GM13977 (cell line): ENCODE results near the gene DOP1A.
A peak's percentile ranks its signal among the peaks of the same experiment; 100 is the strongest.

Experiments used
- DNase-seq: peaks from one replicate; pipeline ENCODE4 v3.0.0; 2012; ENCODE audit warnings: low spot score
- in situ Hi-C: fragments of 300-500 bp; cut with MboI; formaldehyde crosslinking; loops from one replicate; pipeline ENCODE4 v1.12.0; 2022; ENCODE audit warnings: low sequenced_read_pairs, low pct_unique_long_range_greater_than_20kb, mixed read lengths, inconsistent platforms; ENCODE audit not compliant: unreplicated experiment
- TF ChIP-seq, protein P1 (sequence below): IDR thresholded peaks from 2 replicates; pipeline ENCODE4 v1.5.1; 2012; ENCODE audit warnings: mild to moderate bottlenecking, control low read depth; ENCODE audit not compliant: insufficient read depth; ENCODE audit errors: extremely low read depth, missing control alignments

Gene DOP1A

GRCh38 chr6:83072726-83073125 lies 5.3 kb downstream of the DOP1A start:
- DNase-seq, result no peak
- in situ Hi-C loops, result loop anchor here (25.0 kb wide), 1 partner anchor 440 kb away; the partner anchor contains the start of gene PRSS35
- TF ChIP-seq, protein P1, sequence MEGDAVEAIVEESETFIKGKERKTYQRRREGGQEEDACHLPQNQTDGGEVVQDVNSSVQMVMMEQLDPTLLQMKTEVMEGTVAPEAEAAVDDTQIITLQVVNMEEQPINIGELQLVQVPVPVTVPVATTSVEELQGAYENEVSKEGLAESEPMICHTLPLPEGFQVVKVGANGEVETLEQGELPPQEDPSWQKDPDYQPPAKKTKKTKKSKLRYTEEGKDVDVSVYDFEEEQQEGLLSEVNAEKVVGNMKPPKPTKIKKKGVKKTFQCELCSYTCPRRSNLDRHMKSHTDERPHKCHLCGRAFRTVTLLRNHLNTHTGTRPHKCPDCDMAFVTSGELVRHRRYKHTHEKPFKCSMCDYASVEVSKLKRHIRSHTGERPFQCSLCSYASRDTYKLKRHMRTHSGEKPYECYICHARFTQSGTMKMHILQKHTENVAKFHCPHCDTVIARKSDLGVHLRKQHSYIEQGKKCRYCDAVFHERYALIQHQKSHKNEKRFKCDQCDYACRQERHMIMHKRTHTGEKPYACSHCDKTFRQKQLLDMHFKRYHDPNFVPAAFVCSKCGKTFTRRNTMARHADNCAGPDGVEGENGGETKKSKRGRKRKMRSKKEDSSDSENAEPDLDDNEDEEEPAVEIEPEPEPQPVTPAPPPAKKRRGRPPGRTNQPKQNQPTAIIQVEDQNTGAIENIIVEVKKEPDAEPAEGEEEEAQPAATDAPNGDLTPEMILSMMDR, result no peak

GRCh38 chr6:83073615-83074014 lies 6.1 kb downstream of the DOP1A start:
- in situ Hi-C loops, result loop anchor here (25.0 kb wide), 1 partner anchor 439 kb away; the partner anchor contains the start of gene PRSS35
- TF ChIP-seq, protein P1, result no peak
- DNase-seq, result no peak

DNA sequence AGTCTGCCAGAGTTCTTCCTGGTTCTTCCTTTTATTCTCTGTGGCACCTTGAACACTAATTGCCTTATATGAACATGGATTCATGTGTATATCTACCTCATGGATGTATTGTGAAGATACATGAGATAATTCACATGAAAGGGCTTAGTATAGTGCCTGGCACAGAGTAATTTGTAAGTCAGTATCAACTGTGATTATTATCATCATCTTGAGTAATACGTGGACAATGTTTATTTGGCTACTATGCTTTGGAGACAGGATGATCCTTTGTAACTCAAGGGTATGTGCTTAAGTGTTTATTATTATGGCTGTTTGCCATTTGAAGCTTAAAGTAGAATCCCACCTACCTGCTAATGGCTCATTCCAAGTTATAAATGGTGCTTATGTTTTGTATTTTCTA lies 16.0 kb downstream of the DOP1A start:
- in situ Hi-C loops, result no loop called here
- TF ChIP-seq, protein P1, result no peak
- DNase-seq, result no peak

DNA sequence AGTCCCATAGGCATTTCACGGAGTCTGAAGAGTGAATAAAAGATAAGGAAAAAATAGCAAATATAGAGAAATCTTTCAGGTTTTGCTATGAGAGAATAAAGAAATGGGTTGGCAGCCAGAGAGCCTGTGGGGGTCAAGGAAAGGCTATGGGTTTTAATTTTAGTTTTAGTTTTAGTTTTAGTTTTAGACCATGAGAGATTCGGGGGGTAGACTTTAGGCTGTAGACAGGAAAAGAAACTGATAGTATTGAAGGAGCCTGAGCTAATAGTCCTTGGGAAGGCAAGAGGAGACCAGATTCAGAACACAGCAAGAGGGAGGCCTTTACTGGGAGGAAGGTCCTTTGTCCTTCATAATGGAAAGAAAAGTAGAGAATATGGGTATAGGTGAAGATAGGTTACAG lies 19.3 kb downstream of the DOP1A start:
- in situ Hi-C loops, result no loop called here
- peak; percentile 51 for DNase-seq
- TF ChIP-seq, protein P1, result no peak

DNA sequence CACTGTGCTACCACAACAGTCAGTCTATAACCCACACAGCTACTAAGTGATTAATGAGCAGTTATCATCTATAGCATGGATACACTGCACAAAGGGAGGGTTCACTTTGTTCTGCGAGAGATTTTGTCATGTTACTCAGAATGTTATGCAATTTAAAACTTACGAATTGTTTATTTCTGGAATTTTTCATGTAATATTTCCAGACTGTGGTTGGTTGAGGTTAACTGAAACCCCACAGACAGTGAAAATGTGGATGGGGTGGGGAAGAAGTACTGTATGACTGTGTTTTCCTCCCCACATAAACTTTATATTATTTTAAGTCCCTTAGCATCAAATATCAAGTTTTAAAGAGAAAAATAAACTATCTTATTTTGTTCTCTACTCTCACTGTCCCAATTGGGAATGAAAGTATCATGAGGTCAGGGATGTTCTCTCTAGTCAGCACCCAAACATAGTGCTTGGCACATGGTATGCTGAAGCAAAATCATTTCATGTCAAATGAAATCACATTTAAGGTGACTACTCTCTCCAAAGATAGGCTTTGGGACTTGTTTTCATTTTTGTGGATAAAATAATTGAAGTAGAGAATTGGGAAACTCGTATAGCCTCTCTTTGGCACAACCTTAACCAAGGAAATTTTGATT lies 25.4 kb downstream of the DOP1A start:
- in situ Hi-C loops, result no loop called here
- DNase-seq, result no peak

DNA sequence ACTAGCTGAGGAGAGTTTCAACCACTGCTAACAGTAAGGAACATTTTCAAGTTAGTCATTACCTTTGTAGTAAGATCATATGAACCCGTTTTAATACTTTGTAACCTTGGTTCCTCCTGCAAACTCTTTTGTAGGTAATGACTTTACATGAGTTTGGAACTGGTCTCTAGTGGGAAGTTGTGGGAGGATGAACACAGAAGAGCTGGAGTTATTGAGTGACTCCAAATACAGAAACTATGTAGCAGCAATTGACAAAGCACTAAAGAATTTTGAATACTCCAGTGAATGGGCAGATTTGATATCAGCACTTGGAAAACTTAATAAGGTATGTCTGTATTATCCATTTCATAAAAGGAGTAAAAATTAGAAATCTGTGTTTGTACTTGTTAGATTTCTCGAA lies 29.3 kb downstream of the DOP1A start:
- in situ Hi-C loops, result no loop called here
- TF ChIP-seq, protein P1, result no peak
- DNase-seq, result no peak

More for the DNA sequence above, 25.4 kb downstream of the DOP1A start:
- TF ChIP-seq, protein P1, result no peak
